ENCODE measurements around the gene PLA2G4B. TPM values are rescaled to one million over a fixed set of nuclear protein-coding genes. Genes with fewer than 3 reads are reported as not detected.

PLA2G4B gene
- total and polyA plus RNA-seq, 9 of the 15 experiments (the other 6 are each of a cell fraction or from before 2014, with no cell fraction given): 0.07 to 6.1 (median 2.8) TPM

- H3K4me3 ChIP-seq: no peak overlapping the region
- H3K4me1 ChIP-seq (replicated peaks in 1 of 2; ENCODE audit: control insufficient read depth in 2 of 2, insufficient read depth in 2 of 2, low read length in 2 of 2): peaks cover 30 to 53% of the 10 kb centered on the region in 2 experiments
- in situ Hi-C loops (cut with MboI) (no loop called here), intact Hi-C loops (cut with micrococcal nuclease) (no loop called here)
- peak overlapping the region; percentile 64; the same call in 1 of the 3 replicates for H3K27ac ChIP-seq (ENCODE audit: extremely low read depth, low read depth, low read length)
- FAIRE-seq (no peak), ATAC-seq (peak; percentile 13), DNase-seq (ENCODE audit: extremely low read depth in 1 of 4, low spot score in 3 of 4) (no peak)
- H2AFZ ChIP-seq (ENCODE audit: low read depth, low read length): no peak overlapping the region
- peak overlapping the region in 1 of 2 experiments; percentile 45; a peak in 2 of 4 replicates for H3K9ac ChIP-seq (ENCODE audit: insufficient read depth in 1 of 2, low read depth in 2 of 2, low read length in 2 of 2)
- H3K9me1 ChIP-seq (ENCODE audit: control insufficient read depth, insufficient read depth, low read length): peaks cover 5% of the 10 kb centered on the region
- TF ChIP-seq THRA (IDR thresholded peaks at IDR 0.05) (no peak), MXI1 (IDR thresholded peaks at IDR 0.05; ENCODE audit: low read depth, low read length) (no peak), XRCC4 (IDR thresholded peaks at IDR 0.05; ENCODE audit: extremely low read depth, insufficient read depth, insufficient read length) (no peak), FOXP1 (CRISPR knock-in tag; IDR thresholded peaks at IDR 0.05) (no peak)
- TF ChIP-seq, protein P1, sequence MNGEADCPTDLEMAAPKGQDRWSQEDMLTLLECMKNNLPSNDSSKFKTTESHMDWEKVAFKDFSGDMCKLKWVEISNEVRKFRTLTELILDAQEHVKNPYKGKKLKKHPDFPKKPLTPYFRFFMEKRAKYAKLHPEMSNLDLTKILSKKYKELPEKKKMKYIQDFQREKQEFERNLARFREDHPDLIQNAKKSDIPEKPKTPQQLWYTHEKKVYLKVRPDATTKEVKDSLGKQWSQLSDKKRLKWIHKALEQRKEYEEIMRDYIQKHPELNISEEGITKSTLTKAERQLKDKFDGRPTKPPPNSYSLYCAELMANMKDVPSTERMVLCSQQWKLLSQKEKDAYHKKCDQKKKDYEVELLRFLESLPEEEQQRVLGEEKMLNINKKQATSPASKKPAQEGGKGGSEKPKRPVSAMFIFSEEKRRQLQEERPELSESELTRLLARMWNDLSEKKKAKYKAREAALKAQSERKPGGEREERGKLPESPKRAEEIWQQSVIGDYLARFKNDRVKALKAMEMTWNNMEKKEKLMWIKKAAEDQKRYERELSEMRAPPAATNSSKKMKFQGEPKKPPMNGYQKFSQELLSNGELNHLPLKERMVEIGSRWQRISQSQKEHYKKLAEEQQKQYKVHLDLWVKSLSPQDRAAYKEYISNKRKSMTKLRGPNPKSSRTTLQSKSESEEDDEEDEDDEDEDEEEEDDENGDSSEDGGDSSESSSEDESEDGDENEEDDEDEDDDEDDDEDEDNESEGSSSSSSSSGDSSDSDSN (IDR thresholded peaks at IDR 0.05; ENCODE audit: borderline replicate concordance in 1 of 2, low read depth in 2 of 2, low read length in 2 of 2): no peak
- H3K9me3 ChIP-seq (replicated peaks; ENCODE audit: control insufficient read depth, insufficient read depth, low read depth, low read length): no peaks in the 10 kb centered on the region
- no TSS peak for BruUV-seq (replicated peaks)
- no peaks in the 10 kb centered on the region for H3K36me3 ChIP-seq (ENCODE audit: control insufficient read depth, insufficient read depth, low read length)
- POLR2A ChIA-PET: interaction anchor here (0.5 to 1.3 kb wide), 10 partner anchors 11 to 1020 kb away, joined by 3 to 7 read pairs (median 3); partner anchors contain the start of genes C15orf62, MAPKBP1 and MGA
- H3K27me3 ChIP-seq (ENCODE audit: control insufficient read depth in 2 of 2, insufficient read depth in 2 of 2, low read length in 2 of 2): no peaks in the 10 kb centered on the region
- H3K4me2 ChIP-seq (ENCODE audit: insufficient read depth, low read length): peak overlapping the region; percentile 17; the same call in 1 of the 2 replicates
- H3K79me2 ChIP-seq (ENCODE audit: control insufficient read depth, insufficient read depth, low read length): 0 out of 3 replicates have a peak, but pooled peaks cover 5% of the 10 kb centered on the region
- CTCF ChIA-PET (ENCODE audit: low intra/inter-chr PET ratio): no interaction called here
- peaks cover 16% of the 10 kb centered on the region for H4K20me1 ChIP-seq (replicated peaks; ENCODE audit: control insufficient read depth, insufficient read depth, low read length)
Observed at GRCh38 chr15:41789662-41790061, 49.0 kb upstream of the PLA2G4B start.

Measured in K562 (cell line).